VCaP (cell line): ENCODE data around the gene SYT8.

ENCODE experiments used
- H3K27ac ChIP-seq: fragments of 450-650 bp; 2 replicates; pipeline ENCODE4 v1.5.1; 2017
- TF ChIP-seq, protein P1 (sequence below): fragments of 450-650 bp; conservative IDR thresholded peaks from 2 replicates; pipeline ENCODE4 v1.5.1; 2017; ENCODE audit warnings: mild to moderate bottlenecking, moderate library complexity

Gene SYT8

DNA sequence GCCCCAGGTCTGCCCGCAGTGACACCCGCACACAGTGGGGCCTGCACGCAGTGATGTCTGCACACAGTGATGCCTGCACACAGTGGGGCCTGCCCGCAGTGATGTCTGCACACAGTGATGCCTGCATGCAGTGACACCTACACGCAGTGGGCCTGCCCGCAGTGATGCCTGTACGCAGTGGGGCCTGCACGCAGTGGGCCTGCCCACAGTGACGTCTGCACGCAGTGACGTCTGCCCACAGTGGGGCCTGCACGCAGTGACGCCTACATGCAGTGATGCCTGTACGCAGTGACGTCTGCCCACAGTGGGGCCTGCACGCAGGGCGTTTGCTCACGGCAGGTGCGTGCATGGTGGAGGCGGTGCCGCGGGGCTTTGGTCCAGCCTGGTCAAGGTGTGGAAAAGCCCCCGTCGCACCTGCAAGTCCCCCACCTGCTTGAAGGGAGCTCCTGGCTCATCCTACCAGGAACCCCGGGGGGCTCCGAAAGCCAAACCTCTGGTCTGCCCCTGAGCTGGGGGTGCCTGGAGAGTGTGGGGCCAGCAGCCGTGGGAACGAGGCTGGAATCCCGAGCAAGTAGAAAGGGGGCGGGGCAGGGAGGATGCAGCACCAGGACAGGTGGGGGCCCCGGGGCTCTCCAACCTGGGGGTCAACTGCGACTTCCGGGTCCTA, 8.9 kb upstream of the SYT8 start:
- TF ChIP-seq, protein P1, sequence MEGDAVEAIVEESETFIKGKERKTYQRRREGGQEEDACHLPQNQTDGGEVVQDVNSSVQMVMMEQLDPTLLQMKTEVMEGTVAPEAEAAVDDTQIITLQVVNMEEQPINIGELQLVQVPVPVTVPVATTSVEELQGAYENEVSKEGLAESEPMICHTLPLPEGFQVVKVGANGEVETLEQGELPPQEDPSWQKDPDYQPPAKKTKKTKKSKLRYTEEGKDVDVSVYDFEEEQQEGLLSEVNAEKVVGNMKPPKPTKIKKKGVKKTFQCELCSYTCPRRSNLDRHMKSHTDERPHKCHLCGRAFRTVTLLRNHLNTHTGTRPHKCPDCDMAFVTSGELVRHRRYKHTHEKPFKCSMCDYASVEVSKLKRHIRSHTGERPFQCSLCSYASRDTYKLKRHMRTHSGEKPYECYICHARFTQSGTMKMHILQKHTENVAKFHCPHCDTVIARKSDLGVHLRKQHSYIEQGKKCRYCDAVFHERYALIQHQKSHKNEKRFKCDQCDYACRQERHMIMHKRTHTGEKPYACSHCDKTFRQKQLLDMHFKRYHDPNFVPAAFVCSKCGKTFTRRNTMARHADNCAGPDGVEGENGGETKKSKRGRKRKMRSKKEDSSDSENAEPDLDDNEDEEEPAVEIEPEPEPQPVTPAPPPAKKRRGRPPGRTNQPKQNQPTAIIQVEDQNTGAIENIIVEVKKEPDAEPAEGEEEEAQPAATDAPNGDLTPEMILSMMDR: no peak
- no peak overlapping the region for H3K27ac ChIP-seq

DNA sequence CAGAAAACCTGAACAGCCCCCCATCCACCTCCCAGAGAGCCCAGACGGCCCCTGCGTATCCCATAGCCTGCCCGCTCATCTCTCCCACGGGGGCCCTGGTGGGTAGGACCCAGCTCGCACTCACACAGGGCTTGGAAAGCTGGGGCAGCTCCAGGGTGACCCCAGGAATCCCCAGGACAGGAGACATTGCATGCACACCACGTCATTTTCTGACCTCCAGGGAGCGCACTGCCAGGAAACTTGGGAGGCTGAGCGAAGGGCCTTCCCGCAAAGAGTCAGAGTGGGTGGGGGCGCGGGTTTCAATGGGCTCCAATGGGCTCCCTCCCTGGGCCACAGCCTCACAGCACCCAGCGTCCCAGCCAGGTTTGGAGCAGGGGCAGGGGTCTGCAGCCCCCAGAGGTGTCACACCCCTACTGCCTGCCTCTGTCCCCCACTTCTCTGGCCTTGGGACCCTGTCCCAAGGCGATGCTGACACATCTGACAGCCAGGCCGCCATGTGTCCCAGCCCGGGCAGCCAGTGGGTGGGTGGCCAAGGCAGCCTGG, 8.2 kb upstream of the SYT8 start:
- TF ChIP-seq, protein P1: 0 out of 2 replicates have a peak, but pooled peaks have one; percentile 3

DNA sequence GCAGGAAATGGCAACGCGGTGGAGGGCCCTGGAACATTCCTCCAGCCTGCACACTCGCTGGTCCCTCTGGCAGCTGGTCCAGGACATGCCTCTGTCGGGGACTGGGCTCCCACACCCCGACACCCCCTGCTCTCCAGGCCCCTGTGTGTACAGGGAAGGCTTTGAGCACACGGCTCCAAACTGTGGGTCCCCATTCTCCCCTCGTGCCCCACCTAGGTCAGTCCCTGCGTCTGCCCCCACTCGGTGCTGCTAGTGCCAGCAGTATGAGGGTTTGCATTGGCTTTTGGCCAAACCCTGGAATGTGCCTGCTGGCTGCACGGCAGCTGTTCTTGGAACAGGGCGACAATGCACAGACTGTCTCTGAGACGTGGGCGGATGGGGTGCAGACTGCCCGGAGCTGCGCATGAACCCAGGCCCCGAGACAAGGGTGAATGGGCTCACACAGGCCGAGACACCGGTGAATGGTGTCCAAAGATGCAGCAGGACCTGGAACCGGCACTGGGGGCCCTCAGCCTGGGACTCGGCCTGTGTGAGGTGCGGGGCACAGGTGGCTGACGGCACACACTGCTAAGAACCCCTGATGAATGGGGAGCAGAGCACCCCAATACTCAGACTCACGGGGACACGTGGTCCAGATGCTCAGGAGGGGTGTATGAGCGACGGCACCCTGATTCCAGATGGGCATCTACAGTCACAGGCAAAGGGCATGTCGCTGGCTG, 7.5 kb upstream of the SYT8 start:
- TF ChIP-seq, protein P1: 0 out of 2 replicates have a peak, but pooled peaks have one; percentile 2
- peak overlapping the region; percentile 36; the same call in 1 of the 2 replicates for H3K27ac ChIP-seq

More for the DNA sequence above, 8.2 kb upstream of the SYT8 start:
- peak overlapping the region; percentile 36; the same call in 1 of the 2 replicates for H3K27ac ChIP-seq

DNA sequence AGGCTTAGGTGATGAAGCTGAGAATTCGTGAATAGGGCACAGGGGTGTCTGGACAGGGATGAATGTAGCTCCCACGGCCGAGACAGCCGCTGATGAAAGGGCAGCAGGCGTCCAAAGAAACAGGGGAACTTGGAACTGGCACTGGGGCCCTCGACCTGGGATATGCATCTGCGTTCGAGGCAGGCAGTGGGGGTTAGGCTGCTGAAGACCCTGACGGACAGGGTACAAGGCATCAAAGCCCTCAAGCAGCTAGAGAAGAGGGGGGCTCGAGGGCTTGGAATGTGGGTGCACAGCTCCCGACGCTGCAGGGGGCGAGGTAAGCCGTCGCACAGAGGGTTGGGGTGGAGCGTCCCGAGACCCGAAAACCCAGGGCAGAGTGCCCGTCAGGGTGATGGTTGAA, 6.9 kb upstream of the SYT8 start:
- TF ChIP-seq, protein P1: no peak

DNA sequence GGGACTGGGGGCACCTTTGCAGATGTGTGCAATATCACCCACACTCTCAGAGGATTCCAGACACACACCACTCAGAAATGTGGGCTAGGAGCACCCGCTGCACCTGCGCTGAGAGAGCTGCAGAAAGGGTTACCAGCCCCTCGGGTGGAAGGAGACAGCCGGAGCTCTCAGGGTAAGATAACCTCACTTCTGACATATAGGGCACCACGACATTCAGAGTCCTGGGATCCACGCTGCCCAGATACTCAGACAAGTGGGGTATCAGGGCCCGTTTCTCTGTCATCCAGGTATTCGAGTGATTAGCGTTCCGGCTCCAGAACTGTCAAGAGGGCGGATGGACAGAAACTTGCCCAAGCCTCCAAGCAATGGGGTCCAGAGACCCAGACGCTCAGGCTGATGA, 6.2 kb upstream of the SYT8 start:
- TF ChIP-seq, protein P1: no peak

More for the DNA sequence above, 6.9 kb upstream of the SYT8 start:
- H3K27ac ChIP-seq: no peak overlapping the region; the same call in 1 of the 2 replicates

DNA sequence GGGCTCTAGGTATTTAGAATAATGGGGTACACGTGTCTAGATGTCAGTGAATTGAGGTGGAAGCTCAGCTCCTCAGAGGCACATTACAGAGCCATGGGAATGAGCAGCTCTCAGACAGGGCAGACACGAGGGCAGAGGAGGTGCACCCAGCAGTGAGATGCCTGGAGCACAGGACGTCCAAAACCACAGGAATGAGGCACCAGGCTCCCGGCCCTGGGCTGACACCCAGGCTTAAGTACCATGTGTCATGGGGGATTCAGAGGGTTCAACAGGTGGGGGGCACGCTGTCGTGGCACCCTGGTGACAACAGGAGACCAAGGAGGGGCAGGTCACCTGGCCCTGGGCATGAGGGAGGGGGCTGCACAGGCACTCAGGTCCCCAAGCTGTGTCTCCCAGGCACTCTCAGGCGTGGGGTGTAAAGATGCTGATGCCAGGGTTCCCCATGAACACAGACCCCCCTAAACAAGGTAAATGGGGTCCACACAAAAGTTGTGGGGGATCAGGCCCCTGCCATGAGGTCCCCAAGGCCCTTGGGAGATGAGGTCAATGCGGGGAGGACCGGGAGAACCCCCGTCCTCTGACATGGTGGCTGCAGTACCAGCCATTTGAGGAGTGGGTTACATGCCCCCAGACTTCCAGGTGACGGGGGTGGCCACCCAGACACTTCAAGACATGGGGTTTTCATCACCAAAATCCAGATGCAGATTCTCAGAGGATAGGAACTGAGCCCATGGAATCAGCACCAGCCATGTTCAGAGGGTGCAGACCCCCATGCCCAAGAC, 5.6 kb upstream of the SYT8 start:
- TF ChIP-seq, protein P1: no peak
- H3K27ac ChIP-seq: no peak overlapping the region; the same call in 1 of the 2 replicates

More for the DNA sequence above, 6.2 kb upstream of the SYT8 start:
- no peak overlapping the region for H3K27ac ChIP-seq

DNA sequence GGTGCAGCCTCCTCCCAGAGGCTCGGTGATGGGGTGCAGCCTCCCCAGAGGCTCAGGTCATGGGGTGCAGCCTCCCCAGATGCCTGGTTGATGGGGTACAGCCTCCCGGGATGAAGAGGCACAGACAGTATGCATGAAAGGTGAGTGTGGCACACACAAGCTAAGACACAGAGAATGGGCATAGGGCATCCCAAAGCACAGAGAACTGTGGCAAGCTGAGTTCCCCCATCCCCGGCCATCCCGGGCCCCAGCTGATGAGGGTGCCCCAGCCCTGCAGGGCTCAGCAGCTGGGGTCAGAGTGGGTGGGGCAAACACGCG, 4.8 kb upstream of the SYT8 start:
- TF ChIP-seq, protein P1: no peak
- peak overlapping the region; percentile 40; the same call in 1 of the 2 replicates for H3K27ac ChIP-seq
